ENCODE data around the gene SSBP4. TPM values are rescaled to one million over a fixed set of nuclear protein-coding genes. Genes with fewer than 3 reads are reported as not detected.

The SSBP4 gene
- total RNA-seq, 1 donor from 2014 or later, result 69.3 TPM

- no peak for DNase-seq (ENCODE audit: low spot score in 2 of 2)
- no peak for FAIRE-seq
Measured at GRCh38 chr19:18419699-18420460, 682 bp downstream of the SSBP4 start.

GRCh38 chr19:18420930-18421329 is 1.7 kb downstream of the SSBP4 start:
- FAIRE-seq (no peak), DNase-seq (ENCODE audit: low spot score in 2 of 2) (no peak)

GRCh38 chr19:18421371-18421959 is 2.3 kb downstream of the SSBP4 start:
- DNase-seq (ENCODE audit: low spot score in 2 of 2) (no peak), FAIRE-seq (no peak)

GRCh38 chr19:18422530-18423191 is 3.5 kb downstream of the SSBP4 start:
- FAIRE-seq, result no peak
- no peak for DNase-seq (ENCODE audit: low spot score in 2 of 2)

GRCh38 chr19:18423258-18424020 is 4.2 kb downstream of the SSBP4 start:
- no peak for DNase-seq (ENCODE audit: low spot score in 2 of 2)
- FAIRE-seq, result no peak

- FAIRE-seq (no peak), DNase-seq (ENCODE audit: low spot score in 2 of 2) (no peak)
Measured at GRCh38 chr19:18424122-18424889, 5.1 kb downstream of the SSBP4 start.

- no peak for DNase-seq (ENCODE audit: low spot score in 2 of 2)
- FAIRE-seq, result no peak
Measured at GRCh38 chr19:18424890-18425514, 5.8 kb downstream of the SSBP4 start.

GRCh38 chr19:18425515-18426415 is 6.6 kb downstream of the SSBP4 start:
- DNase-seq (ENCODE audit: low spot score in 2 of 2), result no peak
- FAIRE-seq, result no peak

GRCh38 chr19:18426416-18426767 is 7.2 kb downstream of the SSBP4 start:
- DNase-seq (ENCODE audit: low spot score in 2 of 2) (no peak), FAIRE-seq (no peak)

GRCh38 chr19:18427080-18427742 is 8.0 kb downstream of the SSBP4 start:
- DNase-seq (ENCODE audit: low spot score in 2 of 2) (no peak), FAIRE-seq (no peak)

- FAIRE-seq (no peak), DNase-seq (ENCODE audit: low spot score in 2 of 2) (no peak)
Measured at GRCh38 chr19:18427743-18428113, 8.5 kb downstream of the SSBP4 start.

- no peak for DNase-seq (ENCODE audit: low spot score in 2 of 2)
- FAIRE-seq, result no peak
Measured at GRCh38 chr19:18428173-18428786, 9.1 kb downstream of the SSBP4 start.

- no peak for FAIRE-seq
- peak; percentile 83 to 94 for DNase-seq (ENCODE audit: low spot score in 2 of 2)
Measured at GRCh38 chr19:18428787-18429674, 9.8 kb downstream of the SSBP4 start.

- FAIRE-seq, result no peak
Measured at GRCh38 chr19:18429717-18430416, 10.7 kb downstream of the SSBP4 start.

GRCh38 chr19:18430417-18431144 is 11.4 kb downstream of the SSBP4 start:
- FAIRE-seq (no peak), DNase-seq (ENCODE audit: low spot score in 2 of 2) (no peak)

More at GRCh38 chr19:18429717-18430416, 10.7 kb downstream of the SSBP4 start:
- DNase-seq (ENCODE audit: low spot score in 2 of 2), result no peak
